ENCODE data around the gene TSHZ2.

Gene TSHZ2

GRCh38 chr20:52941808-52942207 lies 30.4 kb upstream of the TSHZ2 start:
- no peak for DNase-seq (ENCODE audit: extremely low spot score)
- TF ChIP-seq TARDBP (IDR thresholded peaks at IDR 0.05) (no peak), LEF1 (IDR thresholded peaks at IDR 0.05; ENCODE audit: borderline replicate concordance) (no peak), FOXK2 (IDR thresholded peaks at IDR 0.05) (no peak), NFRKB (IDR thresholded peaks at IDR 0.05) (no peak), CTBP1 (IDR thresholded peaks at IDR 0.05; ENCODE audit: borderline replicate concordance) (no peak), PKNOX1 (IDR thresholded peaks at IDR 0.05) (no peak), FOXM1 (IDR thresholded peaks at IDR 0.05; ENCODE audit: borderline replicate concordance) (no peak), ZNF384 (IDR thresholded peaks at IDR 0.05) (no peak), FOXA1 (IDR thresholded peaks at IDR 0.05) (no peak), BHLHE40 (IDR thresholded peaks at IDR 0.05; ENCODE audit: borderline replicate concordance) (no peak), HDGF (IDR thresholded peaks at IDR 0.05; ENCODE audit: borderline replicate concordance) (no peak)
- ChIA-PET POLR2A (no interaction called here), CTCF (no interaction called here)

- TF ChIP-seq SUZ12 (IDR thresholded peaks at IDR 0.05) (no peak), FOXA1 (IDR thresholded peaks at IDR 0.05) (no peak), TARDBP (IDR thresholded peaks at IDR 0.05) (no peak), BHLHE40 (IDR thresholded peaks at IDR 0.05; ENCODE audit: borderline replicate concordance) (no peak)
- ChIA-PET POLR2A (no interaction called here), CTCF (interaction anchor here (0.6 to 1.0 kb wide), 2 partner anchors 15 to 558 kb away, joined by 3 read pairs; no protein-coding TSS in a partner anchor)
- no peak for DNase-seq (ENCODE audit: extremely low spot score)
These were observed 28.8 kb upstream of the TSHZ2 start for GRCh38 chr20:52943185-52943841.

GRCh38 chr20:52945268-52945667 lies 26.9 kb upstream of the TSHZ2 start:
- DNase-seq (ENCODE audit: extremely low spot score), result no peak
- CTCF ChIA-PET, result interaction anchor here (0.7 kb wide), 1 partner anchor 797 kb away, joined by 3 read pairs; no protein-coding TSS in a partner anchor
- POLR2A ChIA-PET, result no interaction called here
- no peak for TF ChIP-seq ZNF384 (IDR thresholded peaks at IDR 0.05)
- no peak for TF ChIP-seq ARNT (IDR thresholded peaks at IDR 0.05)
- TF ChIP-seq FOXK2 (IDR thresholded peaks at IDR 0.05), result no peak
- TF ChIP-seq SUZ12 (IDR thresholded peaks at IDR 0.05), result no peak
- TF ChIP-seq ELF4 (IDR thresholded peaks at IDR 0.05), result no peak
- TF ChIP-seq BHLHE40 (IDR thresholded peaks at IDR 0.05; ENCODE audit: borderline replicate concordance), result no peak
- TF ChIP-seq NFRKB (IDR thresholded peaks at IDR 0.05), result no peak
- no peak for TF ChIP-seq FOXM1 (IDR thresholded peaks at IDR 0.05; ENCODE audit: borderline replicate concordance)
- TF ChIP-seq HDGF (IDR thresholded peaks at IDR 0.05; ENCODE audit: borderline replicate concordance), result no peak
- no peak for TF ChIP-seq PKNOX1 (IDR thresholded peaks at IDR 0.05)
- no peak for TF ChIP-seq L3MBTL2 (conservative IDR thresholded peaks at IDR 0.05)
- no peak for TF ChIP-seq CTBP1 (IDR thresholded peaks at IDR 0.05; ENCODE audit: borderline replicate concordance)
- TF ChIP-seq LEF1 (IDR thresholded peaks at IDR 0.05; ENCODE audit: borderline replicate concordance), result no peak
- TF ChIP-seq FOXA1 (IDR thresholded peaks at IDR 0.05), result no peak
- no peak for TF ChIP-seq SP1 (IDR thresholded peaks at IDR 0.05)
- TF ChIP-seq TARDBP (IDR thresholded peaks at IDR 0.05), result no peak

GRCh38 chr20:52945862-52946522 lies 26.2 kb upstream of the TSHZ2 start:
- CTCF ChIA-PET, result no interaction called here
- POLR2A ChIA-PET, result no interaction called here
- DNase-seq (ENCODE audit: extremely low spot score), result no peak
- TF ChIP-seq ZNF384 (IDR thresholded peaks at IDR 0.05) (no peak), NFRKB (IDR thresholded peaks at IDR 0.05) (no peak)

- DNase-seq (ENCODE audit: extremely low spot score), result no peak
- POLR2A ChIA-PET, result no interaction called here
- CTCF ChIA-PET, result no interaction called here
These were observed 23.7 kb upstream of the TSHZ2 start for GRCh38 chr20:52948491-52948890.

More at GRCh38 chr20:52948491-52948890, 23.7 kb upstream of the TSHZ2 start:
- TF ChIP-seq NFRKB (IDR thresholded peaks at IDR 0.05), result no peak
- TF ChIP-seq ARNT (IDR thresholded peaks at IDR 0.05), result no peak
- TF ChIP-seq FOXM1 (IDR thresholded peaks at IDR 0.05; ENCODE audit: borderline replicate concordance), result no peak
- no peak for TF ChIP-seq CTBP1 (IDR thresholded peaks at IDR 0.05; ENCODE audit: borderline replicate concordance)
- no peak for TF ChIP-seq TARDBP (IDR thresholded peaks at IDR 0.05)
- TF ChIP-seq FOXK2 (IDR thresholded peaks at IDR 0.05), result no peak
- no peak for TF ChIP-seq L3MBTL2 (conservative IDR thresholded peaks at IDR 0.05)
- no peak for TF ChIP-seq ZNF384 (IDR thresholded peaks at IDR 0.05)
- no peak for TF ChIP-seq SUZ12 (IDR thresholded peaks at IDR 0.05)
- no peak for TF ChIP-seq SP1 (IDR thresholded peaks at IDR 0.05)
- TF ChIP-seq LEF1 (IDR thresholded peaks at IDR 0.05; ENCODE audit: borderline replicate concordance), result no peak
- TF ChIP-seq ELF4 (IDR thresholded peaks at IDR 0.05), result no peak
- TF ChIP-seq PKNOX1 (IDR thresholded peaks at IDR 0.05), result no peak
- no peak for TF ChIP-seq HDGF (IDR thresholded peaks at IDR 0.05; ENCODE audit: borderline replicate concordance)
- no peak for TF ChIP-seq BHLHE40 (IDR thresholded peaks at IDR 0.05; ENCODE audit: borderline replicate concordance)
- TF ChIP-seq FOXA1 (IDR thresholded peaks at IDR 0.05), result no peak

Data from HEK293T (cell line).